Measurements from ENCODE around the gene OR4K15.
"Not testable (repeated sequence)": the region's sequence is repeated elsewhere in the genome, so short reads cannot be mapped to it uniquely, and the experiment has no call there.

The OR4K15 gene, protein sequence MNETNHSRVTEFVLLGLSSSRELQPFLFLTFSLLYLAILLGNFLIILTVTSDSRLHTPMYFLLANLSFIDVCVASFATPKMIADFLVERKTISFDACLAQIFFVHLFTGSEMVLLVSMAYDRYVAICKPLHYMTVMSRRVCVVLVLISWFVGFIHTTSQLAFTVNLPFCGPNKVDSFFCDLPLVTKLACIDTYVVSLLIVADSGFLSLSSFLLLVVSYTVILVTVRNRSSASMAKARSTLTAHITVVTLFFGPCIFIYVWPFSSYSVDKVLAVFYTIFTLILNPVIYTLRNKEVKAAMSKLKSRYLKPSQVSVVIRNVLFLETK

DNA sequence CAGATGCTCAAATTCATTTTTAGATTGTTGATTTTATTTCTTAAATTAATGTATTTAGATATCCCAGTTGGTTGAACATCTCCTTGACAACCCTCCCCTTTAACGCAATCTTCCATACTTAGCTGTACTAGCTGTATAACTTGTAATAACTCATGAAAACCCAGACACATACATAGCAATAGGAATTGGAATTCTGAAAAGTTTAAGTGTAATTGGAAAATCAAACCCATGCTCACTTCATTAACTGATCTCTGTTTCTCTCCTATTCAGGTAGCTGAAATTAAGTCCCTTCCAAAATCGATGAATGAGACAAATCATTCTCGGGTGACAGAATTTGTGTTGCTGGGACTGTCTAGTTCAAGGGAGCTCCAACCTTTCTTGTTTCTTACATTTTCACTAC, at the start of gene OR4K15:
Gene OR4K15, plus strand, starts transcription at position 301 of the 400 bp plus-strand sequence. Its CDS starts 0 bp downstream, at position 301.
- DNase-seq = no peak

DNA sequence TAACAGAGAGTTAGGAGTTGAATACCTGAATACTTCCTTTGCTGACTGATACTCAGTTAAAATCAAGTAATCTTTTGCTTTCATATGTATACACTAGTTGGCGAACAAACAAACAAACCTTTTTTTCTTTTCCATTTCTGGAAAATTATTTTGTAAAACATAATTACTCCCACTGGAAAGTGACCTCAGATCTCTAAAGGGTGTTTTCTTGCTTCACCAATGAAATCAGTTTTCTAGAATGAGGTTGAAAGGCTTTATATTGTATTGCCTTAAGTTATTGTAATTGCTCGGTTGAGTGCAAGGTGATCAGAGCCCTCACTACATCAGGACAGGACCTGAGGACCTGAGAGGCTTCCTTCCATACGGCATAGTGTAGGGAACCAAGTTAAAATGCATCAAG, 44.8 kb upstream of the OR4K15 start, which contains the start of gene OR4K1:
Gene OR4K1, plus strand, starts transcription at position 301 of the 400 bp plus-strand sequence. CDS start 4,750 bp downstream, outside the sequence.
- no peak for DNase-seq

DNA sequence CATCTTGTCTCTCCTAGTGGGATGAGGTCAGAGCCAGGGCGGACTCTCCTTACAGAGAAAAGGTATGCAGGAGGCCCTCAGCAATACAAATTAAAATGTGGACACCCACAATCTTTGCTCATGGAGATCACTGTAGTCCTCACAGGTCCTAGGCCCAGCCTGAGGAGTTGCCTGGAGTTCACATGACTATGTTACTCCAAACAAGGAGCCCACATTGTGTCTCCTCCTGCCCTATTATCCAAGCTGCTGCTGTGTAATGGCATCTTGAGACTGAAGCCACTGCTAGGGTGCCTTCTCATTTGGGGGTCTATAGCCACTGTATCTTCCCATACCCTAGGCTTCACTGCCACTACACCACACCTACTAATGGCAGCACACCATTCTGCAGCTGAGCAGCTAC, 33.7 kb upstream of the OR4K15 start:
- no peak for DNase-seq

DNA sequence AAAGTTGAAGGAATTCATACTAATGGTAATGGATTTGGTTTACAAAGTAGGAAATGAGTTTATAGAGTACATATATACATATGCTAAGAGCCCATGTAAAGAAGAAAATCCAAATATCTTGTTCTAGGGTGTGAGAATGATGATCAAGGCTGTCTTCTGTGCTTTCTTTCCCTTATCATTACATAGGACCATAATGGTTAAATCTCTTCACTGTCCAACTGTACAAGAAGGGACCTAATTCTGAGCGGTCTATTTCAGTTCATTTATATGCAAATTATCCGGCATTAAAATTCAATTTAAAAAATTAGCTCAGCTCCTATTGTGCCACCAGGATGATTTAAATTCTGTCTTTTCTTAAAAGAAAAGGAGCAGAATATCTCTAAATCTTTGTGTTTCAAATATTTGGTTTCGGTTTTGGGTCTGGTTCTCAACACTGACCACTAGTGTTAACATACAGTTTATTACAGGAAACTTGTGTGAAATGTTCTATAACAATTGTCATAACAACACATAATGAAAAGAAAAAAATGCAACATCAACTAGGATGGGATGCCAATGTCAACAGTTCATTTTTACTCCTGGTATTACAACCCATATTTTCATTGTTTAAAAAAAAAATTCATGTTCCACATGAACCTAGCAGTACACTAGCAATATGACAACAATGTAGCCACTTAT, 27.8 kb upstream of the OR4K15 start:
- DNase-seq = peak; percentile 65

DNA sequence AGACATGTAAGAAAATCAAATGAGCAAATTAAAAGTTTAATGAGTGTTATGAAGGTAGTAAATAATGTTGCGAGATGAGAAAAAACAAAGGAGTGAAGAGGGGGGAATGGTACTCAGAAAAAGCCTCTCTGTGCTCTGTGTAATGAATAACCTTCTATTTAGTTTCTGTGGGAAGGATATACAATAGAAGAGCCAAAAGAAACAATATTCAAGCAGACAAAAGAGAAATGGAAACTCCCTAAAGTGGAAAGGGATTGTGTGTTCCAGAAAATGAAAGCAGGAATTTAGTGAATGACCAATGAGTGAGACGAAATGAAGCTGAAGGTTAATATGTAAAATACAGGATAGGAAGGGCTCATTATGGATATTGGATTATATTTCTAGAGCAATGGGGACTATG, 26.2 kb upstream of the OR4K15 start:
- no peak for DNase-seq

DNA sequence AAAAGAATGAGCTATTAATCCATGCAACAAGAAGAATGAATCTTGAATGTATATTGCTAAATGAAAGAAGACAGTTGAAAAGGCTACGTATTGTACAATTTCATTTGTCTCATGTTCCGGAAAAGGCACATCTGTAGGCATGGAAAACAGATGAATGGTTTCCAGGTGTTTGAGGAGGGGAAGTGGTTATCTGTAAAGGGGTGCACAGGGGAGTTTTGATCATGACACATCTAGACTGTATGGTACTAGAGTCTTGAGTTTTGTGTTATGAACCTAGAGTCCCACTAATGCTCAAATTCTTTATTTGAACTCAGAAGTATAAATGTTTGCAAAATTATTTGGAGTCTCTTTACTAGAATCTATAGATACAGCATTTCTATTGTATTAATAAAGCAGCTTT, 5.7 kb upstream of the OR4K15 start:
- DNase-seq = not testable (repeated sequence)

DNA sequence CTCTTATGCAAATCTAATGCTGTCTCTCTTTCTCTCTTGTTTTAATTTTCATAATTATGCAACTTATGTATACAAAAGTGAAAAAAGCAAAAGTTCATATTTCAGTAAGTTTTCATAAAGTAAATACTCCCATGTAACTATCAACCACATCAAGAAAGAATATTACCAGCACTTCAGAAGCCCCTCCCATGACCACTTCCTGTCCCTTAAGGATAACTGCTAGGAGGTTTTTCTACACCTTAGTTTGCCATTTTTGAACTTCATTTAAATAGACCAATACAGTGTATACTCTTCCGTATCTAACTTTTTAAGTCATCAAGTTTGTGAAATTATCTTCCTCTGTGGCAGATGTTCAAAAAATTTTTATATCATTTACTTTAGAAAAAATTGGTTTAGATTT, 547 bp upstream of the OR4K15 start:
- DNase-seq = no peak

DNA sequence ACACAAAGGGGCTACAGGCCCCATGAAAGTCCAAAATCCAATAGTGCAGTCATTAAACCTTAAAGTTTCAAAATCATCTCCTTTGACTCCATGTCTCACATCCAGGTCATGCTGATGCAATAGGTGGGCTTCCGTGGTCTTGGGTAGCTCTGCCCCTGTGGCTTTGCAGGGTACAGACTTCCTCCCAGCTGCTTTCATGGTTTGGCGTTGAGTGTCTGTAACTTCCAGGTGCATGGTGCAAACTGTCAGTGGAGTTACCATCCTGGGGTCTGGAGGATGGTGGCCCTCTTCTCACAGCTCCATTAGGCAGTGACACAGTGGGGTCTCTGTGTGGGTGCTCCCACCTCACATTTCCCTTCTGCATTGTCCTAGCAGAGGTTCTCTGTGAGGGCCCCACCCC, 18.0 kb downstream of the OR4K15 start:
- no peak for DNase-seq

DNA sequence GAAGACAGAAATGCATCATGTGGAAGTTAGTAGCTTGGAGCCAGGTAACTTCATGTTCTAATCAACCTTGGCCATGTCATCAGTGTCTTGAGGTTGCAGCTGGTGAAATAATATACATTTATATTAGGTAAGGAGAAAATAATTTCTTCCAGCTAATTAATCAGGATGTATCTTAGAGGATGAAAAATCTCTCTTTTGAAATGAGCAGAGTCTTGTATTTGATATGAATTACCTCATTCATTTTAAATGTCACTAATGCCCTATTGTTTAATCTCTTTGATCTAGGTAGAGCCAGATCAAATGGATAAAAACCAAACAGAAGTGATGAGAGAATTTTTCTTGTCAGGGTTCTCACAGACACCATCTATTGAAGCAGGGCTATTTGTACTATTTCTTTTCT, 26.5 kb downstream of the OR4K15 start, which contains the start of gene OR4Q2:
Gene OR4Q2, plus strand, starts transcription at position 301 of the 400 bp plus-strand sequence.
- DNase-seq = no peak

DNA sequence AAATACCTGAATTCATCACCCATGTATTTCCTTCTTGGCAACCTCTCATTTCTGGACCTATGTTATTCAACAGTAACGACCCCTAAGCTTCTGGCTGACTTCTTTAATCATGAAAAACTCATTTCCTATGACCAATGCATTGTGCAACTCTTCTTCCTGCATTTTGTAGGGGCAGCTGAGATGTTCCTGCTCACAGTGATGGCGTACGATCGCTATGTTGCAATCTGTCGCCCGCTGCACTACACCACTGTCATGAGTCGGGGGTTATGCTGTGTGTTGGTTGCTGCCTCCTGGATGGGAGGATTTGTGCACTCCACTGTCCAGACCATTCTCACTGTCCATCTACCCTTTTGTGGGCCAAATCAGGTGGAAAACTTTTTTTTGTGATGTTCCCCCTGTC, 26.9 kb downstream of the OR4K15 start:
- no peak for DNase-seq

DNA sequence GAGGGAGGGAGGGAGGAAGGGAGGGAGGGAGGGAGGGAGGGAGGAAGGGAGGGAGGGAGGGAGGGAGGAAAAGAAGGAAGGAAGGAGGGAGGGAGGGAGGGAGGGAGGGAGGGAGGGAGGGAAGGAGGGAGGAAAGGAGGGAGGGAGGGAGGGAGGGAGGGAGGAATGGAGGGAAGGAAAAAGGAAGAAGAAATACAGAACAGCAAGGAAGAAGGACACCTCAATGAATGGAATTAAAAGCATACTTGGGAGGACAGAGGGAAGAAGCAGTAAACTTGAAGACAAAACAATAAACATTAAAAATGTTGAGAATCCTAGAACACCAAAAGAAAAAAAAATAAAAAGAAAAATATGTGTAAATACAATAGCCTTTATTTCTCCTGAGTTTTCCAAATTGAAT, 32.8 kb downstream of the OR4K15 start:
- DNase-seq = no peak

DNA sequence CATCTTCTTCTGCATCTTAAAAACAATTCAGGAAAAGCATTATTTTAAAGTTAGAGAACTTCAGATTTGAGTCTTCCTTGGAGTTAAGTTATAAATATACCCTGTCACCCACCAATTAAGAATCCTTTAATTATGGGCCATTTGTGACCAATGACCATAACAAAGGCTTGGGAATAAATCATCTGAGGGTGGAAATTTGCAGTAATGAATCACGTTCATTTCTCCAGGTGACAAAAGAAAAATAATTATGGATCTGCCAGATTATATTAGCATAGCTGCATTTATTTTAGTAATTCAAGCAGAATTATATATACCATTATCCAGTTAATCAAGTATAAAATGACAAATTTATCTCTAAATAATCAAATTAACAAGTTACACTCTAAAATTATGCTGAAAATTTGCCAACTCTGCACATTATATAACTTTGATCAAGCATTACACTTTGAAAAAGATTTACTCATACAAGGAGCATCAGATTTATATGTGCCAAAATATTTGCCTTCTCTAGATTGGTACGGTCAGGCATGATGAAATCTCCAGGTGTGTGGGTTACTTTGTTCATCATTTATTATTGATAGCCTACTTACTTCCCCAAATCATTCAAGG, 44.0 kb downstream of the OR4K15 start, which contains the start of gene OR4K14:
Gene OR4K14, minus strand, starts transcription at position 51 of the 609 bp plus-strand sequence. CDS start 4,114 bp downstream, outside the sequence.
- no peak for DNase-seq
